Neural cell (in vitro differentiated cells): ENCODE results near the gene CCL17. TPM values are rescaled to one million over a fixed set of nuclear protein-coding genes. Genes with fewer than 3 reads are reported as not detected.

Experiments used
- H2AFZ ChIP-seq: fragments of 200-600, 300-800 bp; sonication (generic), shearing (Covaris generic); 2 replicates; pipeline ENCODE4 v1.6.0; 2014; ENCODE audit warnings: low read depth, mild to moderate bottlenecking, antibody characterized with exemption, low read length, moderate library complexity
- H3F3A ChIP-seq: fragments of 200-600 bp; shearing (Covaris generic); 2 replicates; pipeline ENCODE4 v1.6.1; 2016; ENCODE audit warnings: mild to moderate bottlenecking, moderate library complexity, mixed read lengths, antibody characterized with exemption, low read length; ENCODE audit not compliant: insufficient read depth, poor library complexity, severe bottlenecking
- H3K27ac ChIP-seq: fragments of 200-600, 300-800 bp; sonication (generic), shearing (Covaris generic); 2 replicates; pipeline ENCODE4 v1.5.1; 2014; ENCODE audit warnings: mild to moderate bottlenecking, low read length, moderate library complexity
- H3K27me3 ChIP-seq: fragments of 300-800, 200-600 bp; sonication (generic), shearing (Covaris generic); 2 replicates; pipeline ENCODE4 v1.6.0; 2014; ENCODE audit warnings: mild to moderate bottlenecking, low read depth, low read length, moderate library complexity; ENCODE audit not compliant: insufficient read depth
- H3K36me3 ChIP-seq: fragments of 300-800, 200-600 bp; sonication (generic), shearing (Covaris generic); 2 replicates; pipeline ENCODE4 v1.5.1; 2014; ENCODE audit warnings: mild to moderate bottlenecking, antibody characterized with exemption, low read length, moderate library complexity; ENCODE audit not compliant: insufficient read depth
- H3K4me2 ChIP-seq: fragments of 300-800, 200-600 bp; sonication (generic), shearing (Covaris generic); 2 replicates; pipeline ENCODE4 v1.6.0; 2014; ENCODE audit warnings: mild to moderate bottlenecking, low read length
- H3K4me3 ChIP-seq: fragments of 300-800, 200-600 bp; sonication (generic), shearing (Covaris generic); 2 replicates; pipeline ENCODE4 v1.5.1; 2014; ENCODE audit warnings: mild to moderate bottlenecking, low read length, moderate library complexity
- H3K79me2 ChIP-seq: fragments of 200-600 bp; shearing (Covaris generic); replicated peaks from 2 replicates; pipeline ENCODE4 v1.6.0; 2014; ENCODE audit warnings: mild to moderate bottlenecking, low read length, moderate library complexity; ENCODE audit not compliant: insufficient read depth
- H3K9ac ChIP-seq: fragments of 300-800, 200-600 bp; sonication (generic), shearing (Covaris generic); 2 replicates; pipeline ENCODE4 v1.6.1; 2016; ENCODE audit warnings: mild to moderate bottlenecking, low read length, mixed read lengths
- H3K9me2 ChIP-seq: fragments of 200-600 bp; shearing (Covaris generic); 2 replicates; pipeline ENCODE4 v1.6.1; 2016; ENCODE audit warnings: mild to moderate bottlenecking, low read length, mixed read lengths; ENCODE audit not compliant: insufficient read depth
- H3K9me3 ChIP-seq: fragments of 200-600, 300-800 bp; sonication (generic), shearing (Covaris generic); 2 replicates; pipeline ENCODE4 v1.6.1; 2016; ENCODE audit warnings: mild to moderate bottlenecking, mixed run types, low read length, moderate library complexity, mixed read lengths
- H4K20me1 ChIP-seq: fragments of 200-600 bp; shearing (Covaris generic); 2 replicates; pipeline ENCODE4 v1.6.1; 2016; ENCODE audit warnings: mild to moderate bottlenecking, mixed run types; ENCODE audit not compliant: insufficient read depth
- EP300 ChIP-seq: fragments of 450-650 bp; conservative IDR thresholded peaks from 2 replicates; pipeline ENCODE4 v1.6.1; 2014; ENCODE audit warnings: antibody characterized with exemption, mild to moderate bottlenecking, moderate library complexity; ENCODE audit not compliant: poor library complexity, severe bottlenecking
- EZH2 ChIP-seq: fragments of 200-600, 300-800 bp; shearing (Covaris generic), sonication (generic); IDR thresholded peaks from 2 replicates; pipeline ENCODE4 v1.6.1; 2014; ENCODE audit warnings: antibody characterized with exemption, low read length, borderline replicate concordance, mild to moderate bottlenecking; ENCODE audit not compliant: insufficient read depth, poor library complexity, severe bottlenecking
- MXI1 ChIP-seq: fragments of 450-650 bp; conservative IDR thresholded peaks from 2 replicates; pipeline ENCODE4 v1.6.1; 2014; ENCODE audit warnings: antibody characterized with exemption, mild to moderate bottlenecking; ENCODE audit not compliant: poor library complexity, severe bottlenecking
- POLR2AphosphoS5 ChIP-seq: IDR thresholded peaks from 2 replicates; pipeline ENCODE4 v1.6.1; 2012
- RAD21 ChIP-seq: fragments of 450-650 bp; conservative IDR thresholded peaks from 2 replicates; pipeline ENCODE4 v1.6.1; 2014; ENCODE audit warnings: antibody characterized with exemption, mild to moderate bottlenecking, moderate library complexity
- REST ChIP-seq: IDR thresholded peaks from 2 replicates; pipeline ENCODE4 v1.6.1; 2012; ENCODE audit warnings: borderline replicate concordance
- SMC3 ChIP-seq: fragments of 450-650 bp; conservative IDR thresholded peaks from 2 replicates; pipeline ENCODE4 v1.6.1; 2014; ENCODE audit warnings: antibody characterized with exemption, mild to moderate bottlenecking, moderate library complexity; ENCODE audit not compliant: poor library complexity
- TAF1 ChIP-seq: IDR thresholded peaks from 2 replicates; pipeline ENCODE4 v1.6.1; 2012; ENCODE audit warnings: low read depth
- polyA plus RNA-seq: library from polyadenylated mRNA; depleted of rRNA; stranded (reverse); fragments of >200 nt; gene quantifications from 2 replicates; pipeline ENCODE4 v1.2.3, GENCODE V29; 2014
- TF ChIP-seq, protein P1 (sequence below): fragments of 450-650 bp; IDR thresholded peaks from 2 replicates; pipeline ENCODE4 v1.5.1; 2014; ENCODE audit warnings: antibody characterized with exemption, mild to moderate bottlenecking, moderate library complexity; ENCODE audit not compliant: poor library complexity, severe bottlenecking

Gene CCL17
- polyA plus RNA-seq, 1 donor from 2014 or later: not detected

DNA sequence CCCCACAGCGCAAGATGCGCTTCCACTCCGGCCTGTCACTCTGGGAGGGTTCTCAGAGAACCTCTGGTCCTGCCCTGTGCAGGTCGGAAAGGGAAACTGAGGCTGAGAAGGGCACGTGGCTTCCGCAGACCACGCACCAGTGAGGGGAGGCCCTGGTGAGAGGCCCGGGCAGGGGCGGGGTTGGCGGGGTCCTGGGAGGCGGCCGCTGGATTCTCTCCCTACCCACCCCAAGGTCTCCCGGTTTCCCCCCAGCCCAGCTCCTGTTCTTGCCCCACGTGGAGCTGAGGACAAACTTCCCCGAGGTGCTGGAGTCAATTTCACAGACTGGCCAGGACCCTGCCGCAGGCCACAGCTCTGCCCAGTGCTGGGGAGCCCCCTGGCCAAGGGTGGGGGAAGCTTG is 11.5 kb downstream of the CCL17 start:
- H3K4me3 ChIP-seq: no peak overlapping the region

GRCh38 chr16:57419506-57419905 is 14.9 kb downstream of the CCL17 start:
- H3K79me2 ChIP-seq: no peaks in the 10 kb centered on the region
- H4K20me1 ChIP-seq: no peaks in the 10 kb centered on the region
- no peaks in the 10 kb centered on the region for H3F3A ChIP-seq
- H3K4me2 ChIP-seq: no peak overlapping the region
- H3K4me3 ChIP-seq: no peak overlapping the region
- no peak overlapping the region for H3K9ac ChIP-seq
- no peak overlapping the region for H3K27ac ChIP-seq
- no peak overlapping the region for H2AFZ ChIP-seq
- no peaks in the 10 kb centered on the region for H3K36me3 ChIP-seq
- H3K9me3 ChIP-seq: no peaks in the 10 kb centered on the region
- H3K9me2 ChIP-seq: no peaks in the 10 kb centered on the region
- H3K27me3 ChIP-seq: no peaks in the 10 kb centered on the region
- TF ChIP-seq, protein P1, sequence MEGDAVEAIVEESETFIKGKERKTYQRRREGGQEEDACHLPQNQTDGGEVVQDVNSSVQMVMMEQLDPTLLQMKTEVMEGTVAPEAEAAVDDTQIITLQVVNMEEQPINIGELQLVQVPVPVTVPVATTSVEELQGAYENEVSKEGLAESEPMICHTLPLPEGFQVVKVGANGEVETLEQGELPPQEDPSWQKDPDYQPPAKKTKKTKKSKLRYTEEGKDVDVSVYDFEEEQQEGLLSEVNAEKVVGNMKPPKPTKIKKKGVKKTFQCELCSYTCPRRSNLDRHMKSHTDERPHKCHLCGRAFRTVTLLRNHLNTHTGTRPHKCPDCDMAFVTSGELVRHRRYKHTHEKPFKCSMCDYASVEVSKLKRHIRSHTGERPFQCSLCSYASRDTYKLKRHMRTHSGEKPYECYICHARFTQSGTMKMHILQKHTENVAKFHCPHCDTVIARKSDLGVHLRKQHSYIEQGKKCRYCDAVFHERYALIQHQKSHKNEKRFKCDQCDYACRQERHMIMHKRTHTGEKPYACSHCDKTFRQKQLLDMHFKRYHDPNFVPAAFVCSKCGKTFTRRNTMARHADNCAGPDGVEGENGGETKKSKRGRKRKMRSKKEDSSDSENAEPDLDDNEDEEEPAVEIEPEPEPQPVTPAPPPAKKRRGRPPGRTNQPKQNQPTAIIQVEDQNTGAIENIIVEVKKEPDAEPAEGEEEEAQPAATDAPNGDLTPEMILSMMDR: no peak
- no peak for TF ChIP-seq RAD21
- no peak for TF ChIP-seq REST
- TF ChIP-seq POLR2AphosphoS5: no peak
- no peak for TF ChIP-seq EZH2
- no peak for TF ChIP-seq TAF1
- TF ChIP-seq MXI1: no peak
- no peak for TF ChIP-seq EP300

More for the DNA sequence above, 11.5 kb downstream of the CCL17 start:
- no peak overlapping the region for H3K4me2 ChIP-seq
- H2AFZ ChIP-seq: peak overlapping the region; percentile 71
- H3K27ac ChIP-seq: no peak overlapping the region
- TF ChIP-seq, protein P1: no peak
- TF ChIP-seq EP300: no peak
- TF ChIP-seq EZH2: no peak
- TF ChIP-seq POLR2AphosphoS5: no peak
- TF ChIP-seq SMC3: no peak
- no peak for TF ChIP-seq MXI1
- no peak for TF ChIP-seq TAF1
- no peak for TF ChIP-seq RAD21
- no peak for TF ChIP-seq REST
- H3K9me3 ChIP-seq: no peaks in the 10 kb centered on the region
- no peaks in the 10 kb centered on the region for H3K36me3 ChIP-seq
- H3K79me2 ChIP-seq: no peaks in the 10 kb centered on the region
- H3F3A ChIP-seq: no peaks in the 10 kb centered on the region
- H4K20me1 ChIP-seq: no peaks in the 10 kb centered on the region
- H3K9me2 ChIP-seq: no peaks in the 10 kb centered on the region
- H3K27me3 ChIP-seq: no peaks in the 10 kb centered on the region
- H3K9ac ChIP-seq: peak overlapping the region; percentile 58
